H54 (cell line): ENCODE results near the gene MYO16.
"Not testable (repeated sequence)": the region's sequence is repeated elsewhere in the genome, so short reads cannot be mapped to it uniquely, and the experiment has no call there.

Source experiments
- DNase-seq: peaks from one replicate; pipeline ENCODE4 v3.0.0; 2011; ENCODE audit warnings: low spot score, mixed read lengths; ENCODE audit not compliant: insufficient read length
- FAIRE-seq: peaks from 3 replicates; lab custom pipeline; 2011; peaks lifted over from hg19 to GRCh38; lab: Jason Lieb, UNC
- POLR2A ChIP-seq: IDR thresholded peaks from 2 replicates; pipeline ENCODE4 v1.6.1; 2011; ENCODE audit warnings: low read depth, mild to moderate bottlenecking, low read length

MYO16 gene

GRCh38 chr13:109090796-109091195, 461.4 kb downstream of the MYO16 start:
- FAIRE-seq: no peak
- no peak for TF ChIP-seq POLR2A
- DNase-seq: no peak

GRCh38 chr13:109091249-109091648, 461.8 kb downstream of the MYO16 start:
- FAIRE-seq (no peak), DNase-seq (no peak)
- no peak for TF ChIP-seq POLR2A

GRCh38 chr13:109092186-109092585, 462.8 kb downstream of the MYO16 start:
- DNase-seq, FAIRE-seq: not testable (repeated sequence)

GRCh38 chr13:109093998-109094397, 464.6 kb downstream of the MYO16 start:
- no peak for TF ChIP-seq POLR2A
- DNase-seq (no peak), FAIRE-seq (no peak)

- DNase-seq: no peak
- no peak for FAIRE-seq
- TF ChIP-seq POLR2A: no peak
Measured at GRCh38 chr13:109095126-109095525, 465.7 kb downstream of the MYO16 start.

DNA sequence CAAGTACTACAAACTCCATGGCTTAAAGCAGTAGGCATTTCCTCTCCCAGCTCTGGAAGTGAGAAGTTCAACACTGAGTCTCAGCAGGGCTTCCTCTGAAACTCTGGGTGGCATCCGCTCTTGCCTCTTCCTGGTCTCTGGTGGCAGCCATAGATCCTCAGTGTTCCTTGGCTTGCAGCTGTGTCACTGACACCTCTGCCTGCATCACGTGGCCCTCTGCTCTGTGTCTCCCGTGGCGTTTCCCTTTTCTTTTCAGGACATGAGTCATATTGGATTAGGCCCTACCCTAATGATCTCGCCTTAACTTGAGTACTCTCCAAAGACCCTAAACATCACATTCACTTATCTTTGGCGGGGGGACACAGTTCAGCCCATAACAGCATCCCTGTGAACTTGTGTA, 466.7 kb downstream of the MYO16 start:
- no peak for TF ChIP-seq POLR2A
- FAIRE-seq (peak; percentile 92), DNase-seq (no peak)

DNA sequence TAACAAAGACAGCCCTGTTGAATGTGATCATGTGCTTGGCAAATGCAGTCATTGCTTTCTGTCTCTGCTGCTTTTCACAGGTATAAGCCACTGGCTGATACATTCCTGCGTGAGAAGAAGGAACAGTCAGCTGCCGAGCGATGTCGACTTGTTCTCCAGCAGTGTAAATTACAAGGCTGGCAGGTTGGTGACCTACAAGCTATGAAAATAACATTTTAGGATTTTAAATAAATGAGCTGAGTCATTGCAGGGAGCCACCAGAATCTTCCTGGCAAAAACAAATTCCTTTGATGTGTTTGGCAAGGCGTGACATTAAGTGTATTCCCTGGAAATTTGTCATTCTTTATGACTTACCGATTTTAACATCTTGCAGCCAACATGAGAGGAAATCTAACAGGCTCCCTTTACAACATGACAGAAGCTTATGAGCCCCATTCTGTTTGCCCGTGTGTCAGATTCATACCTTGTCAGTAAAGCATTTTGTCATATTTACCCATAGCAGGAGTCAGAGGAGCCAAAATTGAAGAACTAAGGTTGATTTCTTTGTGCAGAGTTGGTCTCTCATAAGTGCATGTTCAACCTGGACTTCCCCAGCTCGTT, 471.4 kb downstream of the MYO16 start:
- TF ChIP-seq POLR2A: no peak
- no peak for DNase-seq
- FAIRE-seq: peak; percentile 43

DNA sequence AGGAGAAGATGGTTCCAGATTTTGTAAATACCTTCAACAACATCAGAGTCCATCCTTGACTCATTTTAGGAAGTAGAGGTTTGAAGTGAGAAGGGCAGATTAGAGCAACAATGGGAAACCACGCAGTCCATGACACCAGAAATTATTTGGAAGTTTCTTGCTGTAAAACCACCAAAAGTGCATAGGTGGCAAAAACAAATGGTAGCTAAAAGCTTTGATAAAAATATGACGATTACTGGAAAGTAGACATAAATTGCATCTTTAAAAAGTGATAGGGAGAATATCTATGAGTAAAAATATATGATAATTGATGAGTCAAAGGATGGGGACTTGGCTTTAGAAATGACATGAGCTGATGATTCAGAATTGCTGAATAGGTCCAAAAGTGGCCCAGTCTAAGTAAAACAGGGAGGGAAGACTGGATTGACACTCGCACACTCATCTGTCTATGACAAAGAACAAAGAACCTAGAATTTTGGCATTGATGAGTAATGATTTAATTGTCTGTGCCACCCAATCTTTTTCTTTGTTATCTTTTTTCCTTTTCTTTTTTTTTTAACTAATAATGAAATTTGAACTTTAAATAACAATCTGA, 472.2 kb downstream of the MYO16 start:
- DNase-seq: no peak
- no peak for TF ChIP-seq POLR2A
- peak; percentile 41 for FAIRE-seq

DNA sequence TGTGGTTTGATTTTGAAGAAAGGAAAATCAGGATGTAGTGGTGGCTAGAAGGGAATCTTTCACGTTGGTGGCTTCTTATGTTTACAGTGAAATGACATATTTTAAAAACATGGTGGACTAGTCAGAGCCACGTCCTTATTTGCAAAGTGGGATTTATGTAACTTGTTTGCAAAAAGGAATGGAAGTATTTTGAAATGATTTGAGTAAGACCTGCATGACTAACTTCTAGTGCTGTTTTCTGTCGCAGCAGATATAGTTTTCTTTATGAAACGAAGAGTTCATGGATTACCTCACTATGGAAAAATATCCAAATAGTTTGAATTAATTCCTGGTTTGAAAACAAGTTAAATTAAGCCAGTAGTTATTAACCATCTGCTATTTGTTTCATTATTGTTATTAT, 476.5 kb downstream of the MYO16 start:
- FAIRE-seq: peak; percentile 45
- no peak for TF ChIP-seq POLR2A
- DNase-seq: no peak

DNA sequence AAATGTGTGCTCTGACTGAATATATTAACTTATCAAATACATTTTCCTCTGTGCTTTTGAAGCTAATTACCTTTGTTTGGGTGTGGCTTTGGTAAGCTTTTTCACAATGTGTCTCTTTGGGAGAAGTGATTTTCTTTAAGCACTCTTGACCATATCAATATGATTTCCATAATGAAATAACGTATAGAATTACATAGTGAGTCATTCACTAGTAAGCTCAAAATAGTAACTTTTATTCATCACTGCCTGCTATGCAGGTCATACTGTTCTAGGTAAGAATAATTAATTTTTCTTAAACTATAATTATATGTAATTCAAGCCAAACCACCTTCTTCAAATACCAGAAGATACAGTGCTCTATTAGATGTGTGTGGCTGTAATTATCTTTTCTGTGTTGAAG, 480.7 kb downstream of the MYO16 start:
- DNase-seq (no peak), FAIRE-seq (no peak)
- no peak for TF ChIP-seq POLR2A

DNA sequence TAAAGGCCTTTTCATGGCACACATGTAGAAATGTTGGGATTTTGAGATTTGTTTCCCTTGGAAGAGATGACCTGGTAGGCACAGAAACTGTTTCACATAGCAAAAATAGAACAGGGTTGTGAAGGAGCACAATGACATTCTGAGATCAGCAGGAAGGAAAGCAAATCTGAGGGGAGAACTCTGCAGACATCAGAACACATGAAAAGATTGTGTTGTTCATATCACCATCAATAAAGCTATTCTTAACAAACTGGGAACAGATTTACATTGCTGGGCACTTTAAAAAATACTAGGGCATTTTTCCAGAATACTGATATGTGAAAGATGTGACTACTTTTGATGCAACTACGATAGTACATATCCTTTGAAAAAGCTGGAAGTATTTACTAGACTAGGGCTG, 481.7 kb downstream of the MYO16 start:
- FAIRE-seq (peak; percentile 94), DNase-seq (no peak)
- no peak for TF ChIP-seq POLR2A

DNA sequence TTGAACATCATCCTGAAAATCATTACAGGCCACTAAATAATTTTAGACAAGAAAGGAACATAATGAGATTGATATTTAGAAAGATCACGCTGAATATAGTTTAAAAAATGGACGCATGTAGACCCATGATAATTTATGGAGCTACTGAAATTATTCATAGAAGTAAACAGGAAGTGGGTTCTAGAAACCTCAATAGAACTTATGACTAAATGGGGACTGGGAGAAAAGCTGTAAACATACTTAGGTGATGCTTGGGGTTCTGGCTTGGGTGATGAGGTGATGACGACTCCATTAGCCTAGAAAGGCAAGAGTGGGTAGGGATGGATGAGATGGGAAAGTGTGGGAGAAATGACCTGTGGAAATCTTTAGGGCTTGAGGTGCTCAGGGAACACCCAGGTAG, 484.0 kb downstream of the MYO16 start:
- TF ChIP-seq POLR2A: no peak
- DNase-seq (no peak), FAIRE-seq (no peak)

GRCh38 chr13:109114162-109114561, 484.8 kb downstream of the MYO16 start:
- DNase-seq (no peak), FAIRE-seq (no peak)
- TF ChIP-seq POLR2A: no peak

GRCh38 chr13:109114991-109115390, 485.6 kb downstream of the MYO16 start:
- no peak for DNase-seq
- TF ChIP-seq POLR2A: no peak
- no peak for FAIRE-seq

- DNase-seq: no peak
- FAIRE-seq: no peak
- no peak for TF ChIP-seq POLR2A
Measured at GRCh38 chr13:109118521-109118920, 489.1 kb downstream of the MYO16 start.
